Vagina (tissue), 2 donors: ENCODE results near the gene SRGAP3. TPM values are rescaled to one million over a fixed set of nuclear protein-coding genes. Genes with fewer than 3 reads are reported as not detected.

Source experiments
- DNase-seq, 2 donors: peaks; one replicate each; pipeline ENCODE4 v3.0.0-alpha.2; 2017; ENCODE audit errors: extremely low spot score in 2 of 2
- H3K27ac ChIP-seq: fragments of 200-600 bp; sonication (generic); one replicate; pipeline ENCODE4 v1.5.1; 2019
- H3K27me3 ChIP-seq: fragments of 200-600 bp; sonication (generic); one replicate; pipeline ENCODE4 v1.5.1; 2019
- H3K36me3 ChIP-seq, 2 donors: fragments of 200-600 bp; sonication (generic); one replicate each; pipeline ENCODE4 v1.5.1; 2017 to 2019
- H3K4me1 ChIP-seq: fragments of 200-600 bp; sonication (generic); one replicate; pipeline ENCODE4 v1.5.1; 2019
- H3K4me3 ChIP-seq, 2 donors: fragments of 200-600 bp; sonication (generic); 1 replicate in 1 of 2; 2 replicates in 1 of 2; pipeline ENCODE4 v1.5.1; 2016 to 2019
- H3K9me3 ChIP-seq: fragments of 200-600 bp; sonication (generic); one replicate; pipeline ENCODE4 v1.5.1; 2019
- POLR2A ChIP-seq, 2 donors: fragments of 450-650 bp; IDR thresholded peaks; one replicate each; pipeline ENCODE4 v1.6.1; 2017; ENCODE audit warnings: antibody characterized with exemption in 2 of 2, mild to moderate bottlenecking in 2 of 2, moderate library complexity in 2 of 2
- POLR2AphosphoS5 ChIP-seq, 2 donors: sonication (generic); formaldehyde crosslinking; IDR thresholded peaks; one replicate each; pipeline ENCODE4 v1.9.0; 2017; ENCODE audit warnings: antibody characterized with exemption in 2 of 2, mild to moderate bottlenecking in 2 of 2, low read depth in 1 of 2; ENCODE audit not compliant: insufficient read depth in 1 of 2
- intact Hi-C: fragments of 100-400 bp; cut with DNase I; formaldehyde crosslinking; loops from one replicate; pipeline ENCODE4 v1.15.1; 2023
- total RNA-seq: library from RNA; depleted of rRNA; stranded (reverse); fragments of >200 nt; gene quantifications from one replicate; pipeline ENCODE4 v1.2.3, GENCODE V29; 2016
- TF ChIP-seq, protein P1 (sequence below), 3 experiments: fragments of 450-650 bp in 2 of 3; fragments of 200-600 bp in 1 of 3; sonication (generic) in 1 of 3; IDR thresholded peaks; one replicate each; pipeline ENCODE4 v1.5.1; 2017 to 2019; ENCODE audit warnings: antibody characterized with exemption in 3 of 3, mild to moderate bottlenecking in 2 of 3, moderate library complexity in 2 of 3

Gene SRGAP3
- total RNA-seq, 1 donor from 2014 or later = 20.6 TPM

GRCh38 chr3:9247941-9248521 lies 1.4 kb downstream of the SRGAP3 start:
- no peak for TF ChIP-seq POLR2AphosphoS5 (IDR thresholded peaks at IDR 0.05; ENCODE audit: insufficient read depth in 1 of 2, low read depth in 1 of 2)
- TF ChIP-seq, protein P1, sequence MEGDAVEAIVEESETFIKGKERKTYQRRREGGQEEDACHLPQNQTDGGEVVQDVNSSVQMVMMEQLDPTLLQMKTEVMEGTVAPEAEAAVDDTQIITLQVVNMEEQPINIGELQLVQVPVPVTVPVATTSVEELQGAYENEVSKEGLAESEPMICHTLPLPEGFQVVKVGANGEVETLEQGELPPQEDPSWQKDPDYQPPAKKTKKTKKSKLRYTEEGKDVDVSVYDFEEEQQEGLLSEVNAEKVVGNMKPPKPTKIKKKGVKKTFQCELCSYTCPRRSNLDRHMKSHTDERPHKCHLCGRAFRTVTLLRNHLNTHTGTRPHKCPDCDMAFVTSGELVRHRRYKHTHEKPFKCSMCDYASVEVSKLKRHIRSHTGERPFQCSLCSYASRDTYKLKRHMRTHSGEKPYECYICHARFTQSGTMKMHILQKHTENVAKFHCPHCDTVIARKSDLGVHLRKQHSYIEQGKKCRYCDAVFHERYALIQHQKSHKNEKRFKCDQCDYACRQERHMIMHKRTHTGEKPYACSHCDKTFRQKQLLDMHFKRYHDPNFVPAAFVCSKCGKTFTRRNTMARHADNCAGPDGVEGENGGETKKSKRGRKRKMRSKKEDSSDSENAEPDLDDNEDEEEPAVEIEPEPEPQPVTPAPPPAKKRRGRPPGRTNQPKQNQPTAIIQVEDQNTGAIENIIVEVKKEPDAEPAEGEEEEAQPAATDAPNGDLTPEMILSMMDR (IDR thresholded peaks at IDR 0.05) = no peak
- TF ChIP-seq POLR2A (IDR thresholded peaks at IDR 0.05) = no peak
- peaks cover 34% of the 10 kb centered on the region for H3K4me1 ChIP-seq
- H3K36me3 ChIP-seq = no peaks in the 10 kb centered on the region
- intact Hi-C loops = no loop called here
- no peaks in the 10 kb centered on the region for H3K9me3 ChIP-seq
- H3K27ac ChIP-seq = no peak overlapping the region
- DNase-seq = no peak
- no peaks in the 10 kb centered on the region for H3K27me3 ChIP-seq
- H3K4me3 ChIP-seq = peak overlapping the region; percentile 43 to 52

DNA sequence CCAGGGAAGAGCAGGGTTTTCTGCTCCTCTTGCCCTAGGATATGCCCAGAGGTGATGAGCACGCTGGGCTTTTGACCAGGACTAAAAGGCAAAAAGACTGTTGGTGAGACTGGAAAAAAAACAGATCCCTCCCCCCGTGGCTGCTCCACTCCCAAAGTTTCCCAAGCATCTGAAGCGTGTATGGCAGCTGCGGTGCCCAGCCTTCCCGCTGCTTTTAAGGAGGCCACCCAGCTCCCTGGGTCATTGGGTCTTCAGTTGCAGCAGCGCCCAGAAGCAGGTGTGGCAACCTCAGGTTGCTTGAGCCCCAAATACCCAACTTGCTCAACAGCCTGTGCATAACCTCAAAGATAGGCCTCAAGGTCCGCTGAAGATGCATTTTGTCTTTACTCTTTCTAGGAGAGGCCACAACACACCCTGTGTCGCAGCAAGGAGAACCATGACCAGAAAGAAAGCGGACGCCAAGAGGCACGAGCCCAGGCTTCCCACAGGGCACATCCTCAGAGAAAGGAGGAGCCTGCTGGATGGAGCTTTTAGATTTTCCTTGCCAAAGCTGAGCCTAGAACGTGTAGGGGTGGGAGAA lies 2.0 kb downstream of the SRGAP3 start:
- TF ChIP-seq POLR2AphosphoS5 (IDR thresholded peaks at IDR 0.05; ENCODE audit: insufficient read depth in 1 of 2, low read depth in 1 of 2) (no peak), POLR2A (IDR thresholded peaks at IDR 0.05) (no peak)
- TF ChIP-seq, protein P1 (IDR thresholded peaks at IDR 0.05) = no peak
- peaks cover 34% of the 10 kb centered on the region for H3K4me1 ChIP-seq

DNA sequence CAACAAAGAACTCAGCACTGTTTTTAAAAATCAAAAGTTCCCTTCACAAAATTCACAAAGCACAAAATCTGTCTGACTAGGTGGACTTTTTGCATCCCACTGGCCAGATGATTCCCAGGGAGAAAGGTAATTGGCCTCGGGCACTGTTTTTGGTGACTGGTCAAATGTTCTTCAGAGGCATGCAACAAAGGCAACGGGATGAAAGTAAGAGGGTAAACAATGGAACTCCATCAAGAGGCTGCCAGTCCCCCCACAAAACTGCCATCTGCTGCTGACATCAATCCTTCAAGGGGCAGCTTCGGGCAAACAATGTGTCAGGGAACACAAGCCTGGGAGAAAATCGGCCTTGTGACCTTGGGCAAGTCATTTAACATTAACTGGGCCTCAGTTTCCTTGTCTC lies 3.3 kb downstream of the SRGAP3 start:
- TF ChIP-seq POLR2AphosphoS5 (IDR thresholded peaks at IDR 0.05; ENCODE audit: insufficient read depth in 1 of 2, low read depth in 1 of 2) = no peak
- TF ChIP-seq, protein P1 (IDR thresholded peaks at IDR 0.05) = no peak
- no peak for TF ChIP-seq POLR2A (IDR thresholded peaks at IDR 0.05)
- Histone ChIP-seq H3K4me1 (peaks cover 34% of the 10 kb centered on the region), H3K27ac (no peak overlapping the region), H3K27me3 (no peaks in the 10 kb centered on the region), H3K9me3 (no peaks in the 10 kb centered on the region), H3K4me3 (no peak overlapping the region), H3K36me3 (no peaks in the 10 kb centered on the region)
- no peak for DNase-seq
- intact Hi-C loops = no loop called here

More for the DNA sequence above, 2.0 kb downstream of the SRGAP3 start:
- DNase-seq = no peak
- Histone ChIP-seq H3K36me3 (no peaks in the 10 kb centered on the region), H3K27ac (no peak overlapping the region), H3K9me3 (no peaks in the 10 kb centered on the region), H3K4me3 (peak overlapping the region in 1 of 2 donors; percentile 52), H3K27me3 (no peaks in the 10 kb centered on the region)
- intact Hi-C loops = no loop called here

- intact Hi-C loops = no loop called here
- no peaks in the 10 kb centered on the region for H3K36me3 ChIP-seq
- H3K4me3 ChIP-seq = no peak overlapping the region
- DNase-seq = no peak
- no peak overlapping the region for H3K27ac ChIP-seq
- H3K9me3 ChIP-seq = no peaks in the 10 kb centered on the region
- no peak for TF ChIP-seq POLR2AphosphoS5 (IDR thresholded peaks at IDR 0.05; ENCODE audit: insufficient read depth in 1 of 2, low read depth in 1 of 2)
- TF ChIP-seq, protein P1 (IDR thresholded peaks at IDR 0.05) = no peak
- no peak for TF ChIP-seq POLR2A (IDR thresholded peaks at IDR 0.05)
- H3K27me3 ChIP-seq = no peaks in the 10 kb centered on the region
- peaks cover 28% of the 10 kb centered on the region for H3K4me1 ChIP-seq
Measured at GRCh38 chr3:9244495-9245183, 4.8 kb downstream of the SRGAP3 start.

GRCh38 chr3:9241956-9242355 lies 7.5 kb downstream of the SRGAP3 start:
- no peak overlapping the region for H3K4me3 ChIP-seq
- H3K9me3 ChIP-seq = no peaks in the 10 kb centered on the region
- H3K27me3 ChIP-seq = no peaks in the 10 kb centered on the region
- no peaks in the 10 kb centered on the region for H3K36me3 ChIP-seq
- TF ChIP-seq POLR2AphosphoS5 (IDR thresholded peaks at IDR 0.05; ENCODE audit: insufficient read depth in 1 of 2, low read depth in 1 of 2) (no peak), POLR2A (IDR thresholded peaks at IDR 0.05) (no peak)
- TF ChIP-seq, protein P1 (IDR thresholded peaks at IDR 0.05) = no peak
- intact Hi-C loops = no loop called here
- no peak for DNase-seq
- H3K27ac ChIP-seq = no peak overlapping the region
- peaks cover 2% of the 10 kb centered on the region for H3K4me1 ChIP-seq
